Body of pancreas (tissue), 4 donors: ENCODE measurements around the gene CALCOCO1. TPM values are rescaled to one million over a fixed set of nuclear protein-coding genes. Genes with fewer than 3 reads are reported as not detected.

Experiments
- ATAC-seq: fragments of 150-250 bp; one replicate; pipeline ENCODE4 v1.9.1; 2016
- DNase-seq, 4 donors: peaks; one replicate each; pipeline ENCODE4 v3.0.0-alpha.2; 2019
- H3K27ac ChIP-seq, 4 donors: fragments of 200-600 bp; sonication (generic); 1 replicate in 3 of 4; 2 replicates in 1 of 4; pipeline versions ENCODE4 v1.5.1 to v1.6.1; 2016 to 2019; ENCODE audit warnings: mild to moderate bottlenecking in 1 of 4, mixed read lengths in 1 of 4, moderate library complexity in 1 of 4
- H3K27me3 ChIP-seq, 2 donors: fragments of 200-600 bp; sonication (generic); one replicate each; pipeline ENCODE4 v1.6.0; 2016; ENCODE audit warnings: mild to moderate bottlenecking in 1 of 2
- H3K36me3 ChIP-seq, 2 donors: fragments of 200-600 bp; sonication (generic); replicated peaks in 1 of 2; 2 replicates each; pipeline ENCODE4 v1.5.1; 2016; ENCODE audit warnings: low read depth in 2 of 2; ENCODE audit not compliant: insufficient read depth in 1 of 2
- H3K4me1 ChIP-seq: fragments of 200-600 bp; sonication (generic); one replicate; pipeline ENCODE4 v1.6.0; 2016
- H3K4me3 ChIP-seq, 2 donors: fragments of 200-600 bp; sonication (generic); 1 replicate in 1 of 2; 2 replicates in 1 of 2; pipeline ENCODE4 v1.5.1; 2016 to 2019
- H3K9me3 ChIP-seq, 3 donors: fragments of 200-600 bp; sonication (generic); 1 replicate in 2 of 3; 2 replicates in 1 of 3; pipeline ENCODE4 v1.5.1; 2016
- CTCF ChIP-seq, 7 experiments: fragments of 450-650 bp in 4 of 7; fragments of 200-600 bp in 3 of 7; sonication (generic) in 3 of 7; IDR thresholded peaks; one replicate each; pipeline ENCODE4 v1.5.1; 2016 to 2019; ENCODE audit warnings: antibody characterized with exemption in 7 of 7
- POLR2A ChIP-seq, 3 donors: fragments of 450-650 bp; IDR thresholded peaks; one replicate each; pipeline ENCODE4 v1.6.1; 2016; ENCODE audit warnings: antibody characterized with exemption in 3 of 3, mild to moderate bottlenecking in 2 of 3
- WGBS, 2 donors: methylation state at CpG; one replicate each; pipeline ENCODE4 v1.1.5; 2017; 5-methylcytosine and 5-hydroxymethylcytosine counted together
- intact Hi-C: fragments of 100-400 bp; cut with DNase I; formaldehyde crosslinking; loops from one replicate; pipeline ENCODE4 v1.15.1; 2023
- total RNA-seq, 2 donors: library from RNA; depleted of rRNA; stranded (reverse); fragments of >200 nt; gene quantifications; one replicate each; pipeline ENCODE4 v1.1.0, GENCODE V29; 2016

The CALCOCO1 gene
- total RNA-seq, 2 donors from 2014 or later: 109 to 153 TPM

- Histone ChIP-seq H3K27ac (no peak overlapping the region), H3K4me1 (no peaks in the 10 kb centered on the region), H3K9me3 (no peaks in the 10 kb centered on the region), H3K36me3 (peaks cover 17 to 53% of the 10 kb centered on the region in 2 donors), H3K27me3 (no peaks in the 10 kb centered on the region), H3K4me3 (no peak overlapping the region)
- 89 to 92% methylated on average over 4 to 5 of the region's 5 CpGs for WGBS, 2 donors
- TF ChIP-seq CTCF (IDR thresholded peaks at IDR 0.05) (no peak), POLR2A (IDR thresholded peaks at IDR 0.05) (no peak)
- DNase-seq (no peak), ATAC-seq (no peak)
- intact Hi-C loops: no loop called here
Measured at GRCh38 chr12:53717319-53717718, 9.9 kb downstream of the CALCOCO1 start.

DNA sequence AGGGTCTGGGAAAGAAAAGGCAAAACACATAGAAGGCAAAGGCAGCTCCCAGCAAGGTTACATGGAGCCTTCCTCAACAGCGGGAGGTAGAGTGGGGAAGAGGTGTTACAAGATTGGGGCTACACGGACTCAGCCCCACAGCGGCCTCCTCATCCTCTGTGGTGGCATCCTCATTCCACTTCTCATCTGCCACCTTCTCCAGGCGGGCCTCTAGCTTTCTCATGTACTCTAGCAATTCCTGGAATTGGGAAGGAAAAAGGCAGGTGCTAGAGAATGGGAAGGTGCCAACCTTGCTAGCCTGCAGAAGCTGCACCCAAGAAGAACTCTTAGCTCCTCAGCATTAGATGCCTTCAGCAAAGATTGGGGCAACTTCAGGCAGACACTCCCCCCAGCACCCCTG lies 13.2 kb downstream of the CALCOCO1 start:
- Histone ChIP-seq H3K36me3 (peaks cover 11 to 38% of the 10 kb centered on the region in 2 donors), H3K27ac (no peak overlapping the region), H3K4me1 (no peaks in the 10 kb centered on the region), H3K4me3 (no peak overlapping the region), H3K9me3 (no peaks in the 10 kb centered on the region), H3K27me3 (no peaks in the 10 kb centered on the region)
- intact Hi-C loops: no loop called here
- DNase-seq: no peak
- ATAC-seq: no peak
- no peak for TF ChIP-seq POLR2A (IDR thresholded peaks at IDR 0.05)
- TF ChIP-seq CTCF (IDR thresholded peaks at IDR 0.05): no peak
- WGBS, 2 donors: 94% methylated on average over 4 of the region's 4 CpGs

GRCh38 chr12:53713516-53713915 lies 13.7 kb downstream of the CALCOCO1 start:
- peaks cover 11 to 37% of the 10 kb centered on the region in 2 donors for H3K36me3 ChIP-seq
- TF ChIP-seq POLR2A (IDR thresholded peaks at IDR 0.05) (no peak), CTCF (IDR thresholded peaks at IDR 0.05) (no peak)
- ATAC-seq: no peak
- no peaks in the 10 kb centered on the region for H3K27me3 ChIP-seq
- no peak overlapping the region for H3K27ac ChIP-seq
- WGBS, 2 donors: 90 to 92% methylated on average over 6 to 9 of the region's 9 CpGs
- intact Hi-C loops: no loop called here
- no peak overlapping the region for H3K4me3 ChIP-seq
- no peaks in the 10 kb centered on the region for H3K9me3 ChIP-seq
- DNase-seq: no peak
- H3K4me1 ChIP-seq: no peaks in the 10 kb centered on the region

GRCh38 chr12:53712059-53712643 lies 15.1 kb downstream of the CALCOCO1 start:
- 77 to 79% methylated on average over 5 to 8 of the region's 8 CpGs for WGBS, 2 donors
- Histone ChIP-seq H3K9me3 (no peaks in the 10 kb centered on the region), H3K4me1 (no peaks in the 10 kb centered on the region), H3K36me3 (peaks cover 11 to 35% of the 10 kb centered on the region in 2 donors), H3K4me3 (no peak overlapping the region), H3K27me3 (no peaks in the 10 kb centered on the region), H3K27ac (no peak overlapping the region)
- TF ChIP-seq POLR2A (IDR thresholded peaks at IDR 0.05): no peak
- TF ChIP-seq CTCF (IDR thresholded peaks at IDR 0.05): no peak
- ATAC-seq (no peak), DNase-seq (no peak)
- intact Hi-C loops: no loop called here

DNA sequence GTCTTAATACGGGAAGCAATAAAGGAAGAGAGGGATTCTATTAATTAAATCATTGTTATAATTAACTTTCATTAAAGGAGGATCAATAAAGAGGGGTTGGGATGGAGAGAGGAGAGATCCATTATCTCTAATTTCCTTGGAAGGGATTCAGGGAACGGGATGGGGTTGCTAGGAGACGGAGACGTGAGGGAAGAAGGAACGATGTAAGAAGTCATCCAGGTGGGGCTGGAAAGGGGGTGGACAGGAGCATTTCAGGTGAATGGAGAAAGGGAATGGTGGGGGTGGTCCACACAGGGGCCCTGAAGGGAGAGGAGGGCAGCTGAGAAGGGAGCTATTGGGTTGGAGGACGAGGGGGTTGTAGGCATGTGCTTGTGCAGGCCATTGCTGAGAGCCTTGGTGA lies 17.2 kb downstream of the CALCOCO1 start:
- no peak for DNase-seq
- peaks cover 11 to 21% of the 10 kb centered on the region in 2 donors for H3K36me3 ChIP-seq
- H3K27ac ChIP-seq: no peak overlapping the region
- no peak overlapping the region for H3K4me3 ChIP-seq
- H3K4me1 ChIP-seq: no peaks in the 10 kb centered on the region
- no peaks in the 10 kb centered on the region for H3K9me3 ChIP-seq
- intact Hi-C loops: no loop called here
- whole genome bisulfite sequencing, 2 donors: 19% methylated on average over 6 of the region's 6 CpGs
- H3K27me3 ChIP-seq: no peaks in the 10 kb centered on the region
- TF ChIP-seq CTCF (IDR thresholded peaks at IDR 0.05) (no peak), POLR2A (IDR thresholded peaks at IDR 0.05) (no peak)
- no peak for ATAC-seq
